Measurements from ENCODE around the gene CMTM6.
"Not testable (repeated sequence)": the region's sequence is repeated elsewhere in the genome, so short reads cannot be mapped to it uniquely, and the experiment has no call there.

The CMTM6 gene

DNA sequence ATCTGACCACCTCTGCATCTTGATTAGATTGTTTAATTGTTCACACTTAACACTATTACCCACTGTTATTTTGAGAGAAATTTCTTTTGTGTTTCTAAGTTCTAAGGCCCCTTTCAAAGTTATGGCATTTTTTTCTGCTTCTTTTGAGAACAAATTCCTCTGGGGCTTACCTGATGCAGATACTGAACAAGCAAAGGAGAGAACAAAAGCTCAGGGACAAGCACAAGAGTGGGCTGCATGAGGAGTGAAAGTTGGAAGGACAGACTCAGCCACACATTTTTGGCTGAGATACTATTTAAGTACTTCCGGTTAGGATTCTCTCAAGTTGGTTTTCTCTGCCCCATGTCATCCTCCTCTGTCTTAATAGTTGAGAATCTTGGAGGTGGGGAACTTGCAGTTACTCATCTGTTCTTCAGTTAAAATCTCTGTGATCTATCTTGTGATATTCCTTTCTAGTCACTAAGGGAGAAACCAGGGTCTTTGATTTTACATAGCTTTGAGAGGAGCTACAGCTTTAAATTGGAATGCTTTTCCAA lies 54.7 kb downstream of the CMTM6 start:
- TF ChIP-seq FOXP2 (optimal IDR thresholded peaks at IDR 0.05; ENCODE audit: control extremely low read depth, extremely low read length, insufficient read depth) (no peak), POLR2AphosphoS5 (IDR thresholded peaks at IDR 0.05; ENCODE audit: borderline replicate concordance, low read depth, low read length) (no peak), EZH2 (IDR thresholded peaks at IDR 0.05) (no peak)
- Histone ChIP-seq H3K27ac (no peak overlapping the region), H3K9ac (ENCODE audit: insufficient read length) (no peak overlapping the region), H3K4me3 (no peak overlapping the region), H3K9me3 (ENCODE audit: low read depth, low read length) (no peaks in the 10 kb centered on the region), H3K36me3 (ENCODE audit: insufficient read depth, low read length) (no peaks in the 10 kb centered on the region)
- no peak for DNase-seq (ENCODE audit: low read depth, low spot score)

DNA sequence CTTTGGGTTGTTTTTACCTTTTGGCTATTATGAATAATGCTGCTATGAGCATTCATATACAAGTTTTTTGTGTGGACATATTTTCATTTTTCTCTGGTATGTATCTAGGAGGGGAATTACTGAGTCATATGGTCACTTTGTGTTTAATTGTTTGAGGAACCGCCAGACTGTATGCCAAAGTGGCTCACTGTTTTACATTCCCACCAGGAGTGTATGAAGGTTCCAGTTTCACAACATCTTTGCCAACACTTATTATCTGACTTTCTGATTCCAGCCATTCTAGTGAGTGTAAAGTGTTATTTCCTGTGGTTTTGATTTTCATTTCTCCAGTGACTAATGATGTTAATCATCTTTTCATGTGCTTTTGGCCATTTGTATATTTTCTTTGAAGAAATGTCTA lies 59.2 kb downstream of the CMTM6 start:
- no peak for DNase-seq (ENCODE audit: low read depth, low spot score)
- H3K27ac ChIP-seq: no peak overlapping the region
- TF ChIP-seq EZH2 (IDR thresholded peaks at IDR 0.05) (no peak), FOXP2 (optimal IDR thresholded peaks at IDR 0.05; ENCODE audit: control extremely low read depth, extremely low read length, insufficient read depth) (no peak), POLR2AphosphoS5 (IDR thresholded peaks at IDR 0.05; ENCODE audit: borderline replicate concordance, low read depth, low read length) (no peak)
- no peaks in the 10 kb centered on the region for H3K36me3 ChIP-seq (ENCODE audit: insufficient read depth, low read length)
- H3K9me3 ChIP-seq (ENCODE audit: low read depth, low read length): no peaks in the 10 kb centered on the region
- H3K4me3 ChIP-seq: no peak overlapping the region
- H3K9ac ChIP-seq (ENCODE audit: insufficient read length): no peak overlapping the region

DNA sequence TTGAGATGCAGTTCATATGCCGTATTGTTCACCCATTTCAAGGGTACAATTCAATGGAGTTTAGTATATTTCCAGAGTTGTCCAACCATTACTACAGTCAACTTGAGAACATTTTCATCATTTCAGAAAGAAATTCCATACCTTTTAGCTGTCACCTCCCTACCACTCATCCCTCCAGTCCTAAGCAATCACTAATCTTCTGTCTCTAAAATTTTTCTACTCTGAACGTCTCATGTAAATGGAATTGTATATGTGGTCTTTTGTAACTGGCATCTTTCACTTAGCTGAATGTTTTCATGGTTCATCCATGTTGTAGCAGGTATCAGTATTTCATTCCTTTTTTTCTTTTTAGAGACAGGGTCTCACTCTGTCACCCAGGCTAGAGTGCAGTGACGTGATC lies 59.9 kb downstream of the CMTM6 start:
- no peak for TF ChIP-seq POLR2AphosphoS5 (IDR thresholded peaks at IDR 0.05; ENCODE audit: borderline replicate concordance, low read depth, low read length)
- TF ChIP-seq FOXP2 (optimal IDR thresholded peaks at IDR 0.05; ENCODE audit: control extremely low read depth, extremely low read length, insufficient read depth): no peak
- no peak for TF ChIP-seq EZH2 (IDR thresholded peaks at IDR 0.05)
- DNase-seq (ENCODE audit: low read depth, low spot score): no peak

GRCh38 chr3:32440611-32441350 lies 61.9 kb downstream of the CMTM6 start:
- TF ChIP-seq EZH2 (IDR thresholded peaks at IDR 0.05): no peak
- TF ChIP-seq FOXP2 (optimal IDR thresholded peaks at IDR 0.05; ENCODE audit: control extremely low read depth, extremely low read length, insufficient read depth): no peak
- TF ChIP-seq POLR2AphosphoS5 (IDR thresholded peaks at IDR 0.05; ENCODE audit: borderline replicate concordance, low read depth, low read length): no peak
- Histone ChIP-seq H3K4me3 (no peak overlapping the region), H3K9ac (ENCODE audit: insufficient read length) (no peak overlapping the region), H3K27ac (no peak overlapping the region), H3K36me3 (ENCODE audit: insufficient read depth, low read length) (no peaks in the 10 kb centered on the region), H3K9me3 (ENCODE audit: low read depth, low read length) (no peaks in the 10 kb centered on the region)
- no peak for DNase-seq (ENCODE audit: low read depth, low spot score)

More for the DNA sequence above, 59.9 kb downstream of the CMTM6 start:
- Histone ChIP-seq H3K9ac (ENCODE audit: insufficient read length) (no peak overlapping the region), H3K4me3 (no peak overlapping the region), H3K27ac (no peak overlapping the region), H3K9me3 (ENCODE audit: low read depth, low read length) (no peaks in the 10 kb centered on the region), H3K36me3 (ENCODE audit: insufficient read depth, low read length) (no peaks in the 10 kb centered on the region)

GRCh38 chr3:32439421-32439820 lies 63.2 kb downstream of the CMTM6 start:
- H3K9me3 ChIP-seq (ENCODE audit: low read depth, low read length); H3K9ac ChIP-seq (ENCODE audit: insufficient read length); H3K4me3 ChIP-seq; DNase-seq (ENCODE audit: low read depth, low spot score); H3K27ac ChIP-seq; H3K36me3 ChIP-seq (ENCODE audit: insufficient read depth, low read length): not testable (repeated sequence)

DNA sequence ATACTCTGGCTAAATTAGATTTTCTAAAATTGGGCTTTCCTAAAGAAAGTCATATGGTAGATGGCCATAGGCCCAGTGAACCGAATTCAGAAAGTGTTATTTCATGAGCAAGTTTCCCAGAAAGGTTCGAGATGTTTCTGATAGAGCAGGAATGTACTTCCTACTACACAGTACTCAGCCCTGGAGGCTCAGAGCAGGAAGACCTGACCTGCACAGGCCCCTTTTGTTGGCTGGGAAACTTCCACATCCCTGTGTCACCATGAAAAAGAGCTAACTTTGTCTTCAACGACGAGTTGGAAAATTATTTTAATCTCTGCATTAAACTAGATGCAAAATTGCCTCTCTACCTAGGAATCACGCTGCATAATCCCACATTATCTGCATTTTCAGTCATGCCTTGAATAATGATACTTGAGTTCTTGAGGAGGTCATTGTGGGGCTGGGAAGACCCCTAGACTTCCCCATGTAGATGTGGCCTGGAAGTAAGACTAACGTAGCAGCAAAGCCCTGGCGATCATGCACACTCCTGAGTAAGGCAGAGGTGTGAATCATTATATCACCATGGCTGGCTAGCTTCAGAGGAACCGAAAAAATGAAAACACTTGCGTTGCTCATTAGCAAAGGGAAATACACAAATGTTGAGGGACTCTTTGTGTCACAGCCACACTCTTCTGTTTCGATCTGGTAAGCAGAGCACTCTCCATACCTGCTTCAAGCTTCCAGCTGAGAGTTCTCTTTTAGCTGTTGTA lies 63.9 kb downstream of the CMTM6 start:
- Histone ChIP-seq H3K9me3 (ENCODE audit: low read depth, low read length) (no peaks in the 10 kb centered on the region), H3K36me3 (ENCODE audit: insufficient read depth, low read length) (no peaks in the 10 kb centered on the region), H3K9ac (ENCODE audit: insufficient read length) (no peak overlapping the region), H3K27ac (no peak overlapping the region), H3K4me3 (no peak overlapping the region)
- TF ChIP-seq POLR2AphosphoS5 (IDR thresholded peaks at IDR 0.05; ENCODE audit: borderline replicate concordance, low read depth, low read length) (no peak), EZH2 (IDR thresholded peaks at IDR 0.05) (no peak), FOXP2 (optimal IDR thresholded peaks at IDR 0.05; ENCODE audit: control extremely low read depth, extremely low read length, insufficient read depth) (no peak)
- DNase-seq (ENCODE audit: low read depth, low spot score): no peak

GRCh38 chr3:32437896-32438295 lies 64.8 kb downstream of the CMTM6 start:
- H3K9me3 ChIP-seq (ENCODE audit: low read depth, low read length): no peaks in the 10 kb centered on the region
- no peak overlapping the region for H3K27ac ChIP-seq
- H3K4me3 ChIP-seq: no peak overlapping the region
- H3K36me3 ChIP-seq (ENCODE audit: insufficient read depth, low read length): no peaks in the 10 kb centered on the region
- TF ChIP-seq FOXP2 (optimal IDR thresholded peaks at IDR 0.05; ENCODE audit: control extremely low read depth, extremely low read length, insufficient read depth) (no peak), POLR2AphosphoS5 (IDR thresholded peaks at IDR 0.05; ENCODE audit: borderline replicate concordance, low read depth, low read length) (no peak), EZH2 (IDR thresholded peaks at IDR 0.05) (no peak)
- no peak overlapping the region for H3K9ac ChIP-seq (ENCODE audit: insufficient read length)
- DNase-seq (ENCODE audit: low read depth, low spot score): no peak

DNA sequence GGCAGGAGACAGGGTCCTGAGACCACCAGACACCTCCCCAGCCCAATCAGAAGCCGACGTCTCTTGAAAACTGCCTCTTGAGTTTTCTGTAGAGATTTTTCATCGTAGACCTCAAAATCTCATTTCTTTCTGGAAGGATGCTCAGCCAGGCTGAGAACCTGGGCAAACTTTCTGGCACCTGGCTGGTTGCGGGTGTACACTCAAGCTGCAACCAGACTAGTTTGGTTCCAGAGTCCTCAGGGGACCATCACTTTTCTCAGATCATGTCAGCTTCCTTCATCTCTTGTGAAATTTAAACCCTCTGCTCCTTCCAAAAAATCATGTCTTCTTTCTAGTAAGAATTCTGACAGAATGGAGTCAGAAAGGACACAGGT lies 65.8 kb downstream of the CMTM6 start:
- H3K36me3 ChIP-seq (ENCODE audit: insufficient read depth, low read length): no peaks in the 10 kb centered on the region
- no peak overlapping the region for H3K27ac ChIP-seq
- no peak for TF ChIP-seq POLR2AphosphoS5 (IDR thresholded peaks at IDR 0.05; ENCODE audit: borderline replicate concordance, low read depth, low read length)
- TF ChIP-seq FOXP2 (optimal IDR thresholded peaks at IDR 0.05; ENCODE audit: control extremely low read depth, extremely low read length, insufficient read depth): no peak
- no peak overlapping the region for H3K4me3 ChIP-seq
- DNase-seq (ENCODE audit: low read depth, low spot score): no peak
- no peaks in the 10 kb centered on the region for H3K9me3 ChIP-seq (ENCODE audit: low read depth, low read length)
- no peak overlapping the region for H3K9ac ChIP-seq (ENCODE audit: insufficient read length)

All from SK-N-MC (cell line).